ENCODE measurements around the gene VPS35L.

DNA sequence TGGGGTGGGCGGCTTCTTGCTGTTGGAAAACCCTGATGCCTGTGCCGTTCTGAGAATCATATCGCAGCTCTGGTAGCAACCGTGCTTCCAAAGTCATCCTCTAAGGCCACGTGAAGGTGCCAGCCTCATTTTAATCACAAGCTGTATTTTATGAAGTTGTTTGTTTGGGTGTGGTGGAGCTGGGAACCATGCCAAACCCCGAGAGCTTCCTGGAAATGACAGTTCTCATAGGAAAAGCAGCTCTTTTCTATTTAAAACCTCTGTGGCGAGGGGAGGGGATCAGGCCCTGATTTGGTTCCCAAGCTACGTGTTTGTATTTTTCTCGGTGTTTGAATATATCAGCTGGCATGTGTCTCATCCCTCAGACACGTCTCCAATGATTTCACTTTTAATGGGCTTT, 140.8 kb downstream of the VPS35L start:
- TF ChIP-seq GATA3 (IDR thresholded peaks at IDR 0.05; ENCODE audit: low read depth, low read length) (no peak), GATA2 (IDR thresholded peaks at IDR 0.05; ENCODE audit: low read depth, low read length) (no peak)

Measured in SH-SY5Y (cell line).